Left lung (tissue), 10 donors: ENCODE data around the gene SLC7A8. TPM values are rescaled to one million over a fixed set of nuclear protein-coding genes. Genes with fewer than 3 reads are reported as not detected.

Source experiments
- ATAC-seq: fragments of 200-7000 bp; cut with Tn5 transposase; one replicate; pipeline ENCODE4 v1.9.1; 2020; ENCODE audit warnings: moderate library complexity
- DNase-seq, 4 donors: peaks; one replicate each; pipeline ENCODE4 v3.0.0-alpha.2; 2013 to 2020
- H3K27ac ChIP-seq, 2 donors: fragments of 200-600 bp; sonication (generic) in 1 of 2; one replicate each; pipeline versions ENCODE4 v1.5.0 to v1.8.0; 2020 to 2021
- H3K27me3 ChIP-seq, 2 donors: fragments of 200-600 bp; sonication (generic) in 1 of 2; one replicate each; pipeline versions ENCODE4 v1.5.0 to v1.8.0; 2020 to 2021
- H3K36me3 ChIP-seq, 2 donors: fragments of 200-600 bp; sonication (generic) in 1 of 2; one replicate each; pipeline versions ENCODE4 v1.5.0 to v1.8.0; 2020 to 2021
- H3K4me1 ChIP-seq, 2 donors: fragments of 200-600 bp; one replicate each; pipeline ENCODE4 v1.8.0; 2021
- H3K4me3 ChIP-seq, 2 donors: fragments of 200-600 bp; sonication (generic) in 1 of 2; one replicate each; pipeline versions ENCODE4 v1.5.0 to v1.8.0; 2020 to 2021; ENCODE audit warnings: mild to moderate bottlenecking in 1 of 2
- H3K9me3 ChIP-seq, 2 donors: fragments of 200-600 bp; sonication (generic) in 1 of 2; one replicate each; pipeline versions ENCODE4 v1.5.0 to v1.8.0; 2020 to 2021
- intact Hi-C, 2 donors: fragments of 100-400 bp; cut with DNase I; formaldehyde crosslinking; loops; one replicate each; pipeline versions ENCODE4 v1.11.2 to v1.14.2; 2022
- polyA plus RNA-seq, 6 donors: library from polyadenylated mRNA; unstranded; fragments of 120-200 nt; gene quantifications; one replicate each; pipeline ENCODE4 v1.2.1, GENCODE V29; 2013; ENCODE audit not compliant: insufficient read length in 6 of 6
- total RNA-seq, 2 donors: library from RNA; stranded (reverse); fragmentation: NEBNext Ultra II Directional; extraction: Animal tissue kit (Norgen Biotek cat#: 25700); gene quantifications; one replicate each; pipeline ENCODE4 v1.2.1, GENCODE V29; 2021
- TF ChIP-seq, protein P1 (sequence below), 2 donors: fragments of 200-600 bp; sonication (generic) in 1 of 2; IDR thresholded peaks; one replicate each; pipeline versions ENCODE4 v1.5.0 to v1.8.0; 2021; ENCODE audit warnings: antibody characterized with exemption in 2 of 2
- donor health status: DM: no; HTN: yes; CAD: no.
- donor health status: DM: no; HTN: no; CAD: no.

Gene SLC7A8
- total and polyA plus RNA-seq, 8 donors, result 38.5 to 153 (median 124) TPM

DNA sequence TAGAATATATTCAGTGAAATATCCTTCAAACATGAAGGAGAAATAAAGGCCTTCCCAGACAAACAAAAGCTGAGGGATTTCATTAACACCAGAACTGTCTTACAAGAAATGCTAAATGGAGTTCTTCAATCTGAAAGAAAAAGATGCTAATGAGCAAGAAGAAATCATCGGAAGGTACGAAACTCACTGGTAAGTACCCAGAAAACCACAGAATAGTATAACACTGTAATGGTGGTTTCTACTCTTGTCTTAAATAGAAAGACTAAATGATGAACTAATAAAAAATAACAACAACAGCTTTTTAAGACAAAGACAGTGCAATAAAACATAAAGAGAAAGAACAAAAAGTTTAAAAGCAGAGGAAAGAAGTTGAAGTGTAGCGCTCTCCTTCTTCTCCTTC is 35.6 kb upstream of the SLC7A8 start:
- no peak overlapping the region for H3K27ac ChIP-seq

DNA sequence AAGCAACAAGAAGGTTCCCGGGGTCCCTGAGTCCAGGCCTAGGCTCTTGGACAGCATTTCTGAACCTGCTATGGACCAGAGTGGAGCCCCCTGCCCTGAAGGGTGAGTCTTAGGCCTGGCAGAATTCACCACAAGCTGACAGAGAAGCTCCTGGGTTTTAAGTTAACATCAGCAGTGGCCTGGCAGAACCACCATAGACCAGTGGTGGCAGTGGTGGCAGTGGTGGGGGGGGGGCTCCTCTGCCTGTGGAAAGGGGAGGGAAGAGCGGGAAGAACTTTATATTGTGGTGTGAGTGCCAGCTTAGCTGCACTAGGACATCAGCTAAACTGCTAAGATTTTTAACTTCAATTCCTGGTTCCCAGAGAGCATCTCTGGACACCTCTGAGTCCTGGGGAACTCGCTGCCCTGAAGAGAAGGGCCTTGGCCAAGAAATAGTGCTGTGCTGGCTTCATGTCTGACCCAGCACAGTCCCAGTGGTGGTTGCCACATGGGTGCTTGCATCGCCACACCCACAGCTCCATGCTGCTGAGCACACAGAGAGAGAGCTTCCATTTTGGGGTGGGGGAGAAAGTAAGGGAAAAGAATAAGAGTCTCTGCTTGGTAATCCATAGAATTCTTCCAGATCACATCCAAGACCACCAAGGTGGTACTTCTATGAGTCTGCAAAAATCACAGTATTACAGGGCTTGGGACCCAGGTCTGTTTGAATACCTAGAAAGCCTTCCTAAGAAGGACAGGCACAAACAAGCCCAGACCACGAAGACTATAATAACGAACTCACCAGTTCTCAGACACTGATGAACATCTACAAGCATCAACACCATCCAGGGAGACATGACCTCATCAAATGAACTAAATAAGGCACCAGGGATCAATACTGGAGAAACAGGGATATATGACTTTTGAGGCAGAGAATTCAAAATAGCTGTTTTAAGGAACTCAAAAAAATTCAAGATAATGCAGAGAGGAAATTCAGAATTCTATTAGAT is 33.9 kb upstream of the SLC7A8 start:
- no peaks in the 10 kb centered on the region for H3K4me1 ChIP-seq
- DNase-seq (no peak), ATAC-seq (no peak)
- no peak overlapping the region for H3K4me3 ChIP-seq
- H3K9me3 ChIP-seq, result peaks cover 0 to 5% of the 10 kb centered on the region in 2 donors
- intact Hi-C loops, result no loop called here
- TF ChIP-seq, protein P1, sequence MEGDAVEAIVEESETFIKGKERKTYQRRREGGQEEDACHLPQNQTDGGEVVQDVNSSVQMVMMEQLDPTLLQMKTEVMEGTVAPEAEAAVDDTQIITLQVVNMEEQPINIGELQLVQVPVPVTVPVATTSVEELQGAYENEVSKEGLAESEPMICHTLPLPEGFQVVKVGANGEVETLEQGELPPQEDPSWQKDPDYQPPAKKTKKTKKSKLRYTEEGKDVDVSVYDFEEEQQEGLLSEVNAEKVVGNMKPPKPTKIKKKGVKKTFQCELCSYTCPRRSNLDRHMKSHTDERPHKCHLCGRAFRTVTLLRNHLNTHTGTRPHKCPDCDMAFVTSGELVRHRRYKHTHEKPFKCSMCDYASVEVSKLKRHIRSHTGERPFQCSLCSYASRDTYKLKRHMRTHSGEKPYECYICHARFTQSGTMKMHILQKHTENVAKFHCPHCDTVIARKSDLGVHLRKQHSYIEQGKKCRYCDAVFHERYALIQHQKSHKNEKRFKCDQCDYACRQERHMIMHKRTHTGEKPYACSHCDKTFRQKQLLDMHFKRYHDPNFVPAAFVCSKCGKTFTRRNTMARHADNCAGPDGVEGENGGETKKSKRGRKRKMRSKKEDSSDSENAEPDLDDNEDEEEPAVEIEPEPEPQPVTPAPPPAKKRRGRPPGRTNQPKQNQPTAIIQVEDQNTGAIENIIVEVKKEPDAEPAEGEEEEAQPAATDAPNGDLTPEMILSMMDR (IDR thresholded peaks at IDR 0.05), result no peak
- H3K27ac ChIP-seq, result no peak overlapping the region
- H3K27me3 ChIP-seq, result no peaks in the 10 kb centered on the region
- no peaks in the 10 kb centered on the region for H3K36me3 ChIP-seq

More for the DNA sequence above, 35.6 kb upstream of the SLC7A8 start:
- TF ChIP-seq, protein P1 (IDR thresholded peaks at IDR 0.05), result no peak
- Histone ChIP-seq H3K9me3 (peaks cover 0 to 5% of the 10 kb centered on the region in 2 donors), H3K4me1 (no peaks in the 10 kb centered on the region), H3K36me3 (no peaks in the 10 kb centered on the region), H3K27me3 (no peaks in the 10 kb centered on the region), H3K4me3 (no peak overlapping the region)
- intact Hi-C loops, result no loop called here
- DNase-seq, result no peak
- ATAC-seq, result no peak

DNA sequence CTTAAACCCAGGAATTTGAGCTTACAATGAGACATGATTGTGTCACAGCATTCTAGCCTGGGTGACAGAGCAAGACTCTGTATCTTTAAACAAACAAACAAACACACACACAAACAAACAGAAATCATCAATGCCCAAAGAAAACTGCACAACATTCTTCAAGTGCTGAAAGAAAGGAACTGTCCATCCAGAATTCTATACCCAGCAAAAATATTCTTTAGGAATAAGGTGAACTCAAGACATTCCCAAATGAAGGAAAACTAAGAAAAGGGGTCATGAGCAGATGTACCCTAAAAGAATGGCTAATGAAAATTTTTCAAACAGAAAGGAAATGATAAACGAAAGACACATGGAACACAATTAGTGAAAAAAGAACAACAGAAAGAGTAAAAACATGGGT is 32.0 kb upstream of the SLC7A8 start:
- TF ChIP-seq, protein P1 (IDR thresholded peaks at IDR 0.05), result no peak
- Histone ChIP-seq H3K4me3 (no peak overlapping the region), H3K27me3 (no peaks in the 10 kb centered on the region), H3K9me3 (peaks cover 0 to 5% of the 10 kb centered on the region in 2 donors), H3K27ac (no peak overlapping the region), H3K4me1 (no peaks in the 10 kb centered on the region), H3K36me3 (no peaks in the 10 kb centered on the region)
- intact Hi-C loops, result no loop called here
- ATAC-seq (no peak), DNase-seq (no peak)

DNA sequence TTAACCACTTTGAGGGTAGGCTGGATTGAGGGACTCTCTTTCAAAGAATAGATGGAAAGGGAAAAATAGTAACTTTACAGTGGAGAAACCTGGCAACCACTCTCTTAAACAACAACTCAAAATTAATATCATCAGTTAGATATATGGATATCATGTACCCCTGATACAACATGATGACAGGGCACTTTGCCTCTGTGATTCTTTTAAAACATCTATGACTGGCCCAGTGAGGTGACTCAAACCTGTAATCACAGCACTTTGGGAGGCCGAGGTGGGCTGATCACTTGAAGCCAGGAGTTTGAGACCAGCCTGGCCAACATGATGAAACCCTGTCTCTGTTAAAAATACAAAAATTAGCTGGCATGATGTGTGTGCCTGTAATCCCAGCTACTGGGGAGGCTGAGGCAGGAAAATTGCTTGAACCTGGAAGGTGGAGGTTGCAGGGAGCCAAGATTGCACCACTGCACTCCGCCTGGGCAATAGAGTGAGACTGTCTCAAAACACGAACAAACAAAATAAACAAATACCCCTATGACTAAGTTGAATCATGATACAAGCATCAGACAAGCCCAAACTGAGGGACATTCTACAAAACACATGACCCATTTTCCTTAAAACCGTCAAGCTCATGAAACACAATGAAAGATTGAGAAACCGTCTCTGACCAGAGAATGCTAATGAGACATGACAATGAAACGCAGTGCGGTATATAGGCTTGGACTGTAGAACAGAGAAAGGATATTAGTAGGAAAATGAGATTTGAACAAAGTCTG is 26.4 kb upstream of the SLC7A8 start:
- intact Hi-C loops, result no loop called here
- TF ChIP-seq, protein P1 (IDR thresholded peaks at IDR 0.05), result no peak
- Histone ChIP-seq H3K27me3 (peaks cover 0 to 6% of the 10 kb centered on the region in 2 donors), H3K4me1 (no peaks in the 10 kb centered on the region), H3K4me3 (no peak overlapping the region), H3K36me3 (no peaks in the 10 kb centered on the region), H3K27ac (no peak overlapping the region), H3K9me3 (no peaks in the 10 kb centered on the region)
- no peak for ATAC-seq
- no peak for DNase-seq

DNA sequence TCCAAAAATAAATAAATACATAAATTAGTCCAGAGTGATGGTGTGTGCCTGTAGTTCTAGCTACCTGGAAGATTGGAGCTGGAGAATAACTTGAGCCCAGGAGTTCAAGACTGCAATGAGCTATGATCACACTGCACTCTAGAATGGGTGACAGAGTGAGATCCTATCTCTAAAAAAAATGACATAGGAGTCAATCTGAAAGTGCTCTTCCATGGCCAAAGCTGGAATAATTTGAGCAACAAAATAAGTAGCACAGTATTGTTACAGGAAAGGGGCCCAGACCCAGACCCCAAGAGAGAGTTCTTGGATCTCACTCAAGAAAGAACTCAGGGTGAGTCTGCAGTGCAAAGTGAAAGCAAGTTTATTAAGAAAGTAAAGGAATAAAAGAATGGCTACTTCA is 24.9 kb upstream of the SLC7A8 start:
- TF ChIP-seq, protein P1 (IDR thresholded peaks at IDR 0.05), result no peak
- intact Hi-C loops, result no loop called here
- Histone ChIP-seq H3K27ac (no peak overlapping the region), H3K36me3 (no peaks in the 10 kb centered on the region), H3K27me3 (peaks cover 0 to 6% of the 10 kb centered on the region in 2 donors), H3K9me3 (no peaks in the 10 kb centered on the region), H3K4me1 (no peaks in the 10 kb centered on the region), H3K4me3 (no peak overlapping the region)
- DNase-seq (no peak), ATAC-seq (no peak)
